Vagina (tissue), 2 donors: ENCODE results near the gene APCDD1L. TPM values are rescaled to one million over a fixed set of nuclear protein-coding genes. Genes with fewer than 3 reads are reported as not detected.

Experiments
- DNase-seq, 2 donors: peaks; one replicate each; pipeline ENCODE4 v3.0.0-alpha.2; 2017; ENCODE audit errors: extremely low spot score in 2 of 2
- H3K27ac ChIP-seq: fragments of 200-600 bp; sonication (generic); one replicate; pipeline ENCODE4 v1.5.1; 2019
- H3K27me3 ChIP-seq: fragments of 200-600 bp; sonication (generic); one replicate; pipeline ENCODE4 v1.5.1; 2019
- H3K36me3 ChIP-seq, 2 donors: fragments of 200-600 bp; sonication (generic); one replicate each; pipeline ENCODE4 v1.5.1; 2017 to 2019
- H3K4me1 ChIP-seq: fragments of 200-600 bp; sonication (generic); one replicate; pipeline ENCODE4 v1.5.1; 2019
- H3K4me3 ChIP-seq, 2 donors: fragments of 200-600 bp; sonication (generic); 1 replicate in 1 of 2; 2 replicates in 1 of 2; pipeline ENCODE4 v1.5.1; 2016 to 2019
- H3K9me3 ChIP-seq: fragments of 200-600 bp; sonication (generic); one replicate; pipeline ENCODE4 v1.5.1; 2019
- CTCF ChIP-seq, 3 experiments: fragments of 450-650 bp in 2 of 3; fragments of 200-600 bp in 1 of 3; sonication (generic) in 1 of 3; IDR thresholded peaks; one replicate each; pipeline ENCODE4 v1.5.1; 2017 to 2019; ENCODE audit warnings: antibody characterized with exemption in 3 of 3, mild to moderate bottlenecking in 2 of 3, moderate library complexity in 2 of 3
- POLR2A ChIP-seq, 2 donors: fragments of 450-650 bp; IDR thresholded peaks; one replicate each; pipeline ENCODE4 v1.6.1; 2017; ENCODE audit warnings: antibody characterized with exemption in 2 of 2, mild to moderate bottlenecking in 2 of 2, moderate library complexity in 2 of 2
- POLR2AphosphoS5 ChIP-seq, 2 donors: sonication (generic); formaldehyde crosslinking; IDR thresholded peaks; one replicate each; pipeline ENCODE4 v1.9.0; 2017; ENCODE audit warnings: antibody characterized with exemption in 2 of 2, mild to moderate bottlenecking in 2 of 2, low read depth in 1 of 2; ENCODE audit not compliant: insufficient read depth in 1 of 2
- intact Hi-C: fragments of 100-400 bp; cut with DNase I; formaldehyde crosslinking; loops from one replicate; pipeline ENCODE4 v1.15.1; 2023
- total RNA-seq: library from RNA; depleted of rRNA; stranded (reverse); fragments of >200 nt; gene quantifications from one replicate; pipeline ENCODE4 v1.2.3, GENCODE V29; 2016

APCDD1L gene
- total RNA-seq, 1 donor from 2014 or later: 0.98 TPM

GRCh38 chr20:58464838-58465237 lies 50.4 kb downstream of the APCDD1L start:
- no peak overlapping the region for H3K4me3 ChIP-seq
- H3K36me3 ChIP-seq: no peaks in the 10 kb centered on the region
- H3K9me3 ChIP-seq: no peaks in the 10 kb centered on the region
- intact Hi-C loops: no loop called here
- DNase-seq: no peak
- H3K4me1 ChIP-seq: no peaks in the 10 kb centered on the region
- no peak overlapping the region for H3K27ac ChIP-seq
- TF ChIP-seq POLR2AphosphoS5 (IDR thresholded peaks at IDR 0.05; ENCODE audit: insufficient read depth in 1 of 2, low read depth in 1 of 2): no peak
- H3K27me3 ChIP-seq: no peaks in the 10 kb centered on the region

GRCh38 chr20:58463256-58463655 lies 51.9 kb downstream of the APCDD1L start:
- no peak overlapping the region for H3K4me3 ChIP-seq
- H3K9me3 ChIP-seq: no peaks in the 10 kb centered on the region
- no peak overlapping the region for H3K27ac ChIP-seq
- no peaks in the 10 kb centered on the region for H3K27me3 ChIP-seq
- no peaks in the 10 kb centered on the region for H3K36me3 ChIP-seq
- H3K4me1 ChIP-seq: no peaks in the 10 kb centered on the region
- no peak for DNase-seq
- TF ChIP-seq CTCF (IDR thresholded peaks at IDR 0.05): no peak
- TF ChIP-seq POLR2AphosphoS5 (IDR thresholded peaks at IDR 0.05; ENCODE audit: insufficient read depth in 1 of 2, low read depth in 1 of 2): no peak
- no peak for TF ChIP-seq POLR2A (IDR thresholded peaks at IDR 0.05)
- intact Hi-C loops: no loop called here

- Histone ChIP-seq H3K27ac (no peak overlapping the region), H3K4me1 (no peaks in the 10 kb centered on the region), H3K4me3 (no peak overlapping the region), H3K27me3 (no peaks in the 10 kb centered on the region), H3K9me3 (no peaks in the 10 kb centered on the region), H3K36me3 (no peaks in the 10 kb centered on the region)
- no peak for TF ChIP-seq CTCF (IDR thresholded peaks at IDR 0.05)
- no peak for TF ChIP-seq POLR2A (IDR thresholded peaks at IDR 0.05)
- TF ChIP-seq POLR2AphosphoS5 (IDR thresholded peaks at IDR 0.05; ENCODE audit: insufficient read depth in 1 of 2, low read depth in 1 of 2): no peak
- DNase-seq: no peak
- intact Hi-C loops: no loop called here
Measured at GRCh38 chr20:58461899-58462298, 53.3 kb downstream of the APCDD1L start.

- intact Hi-C loops: no loop called here
- no peak for DNase-seq
- no peaks in the 10 kb centered on the region for H3K36me3 ChIP-seq
Measured at GRCh38 chr20:58461104-58461503, 54.1 kb downstream of the APCDD1L start.

GRCh38 chr20:58459058-58459750 lies 56.0 kb downstream of the APCDD1L start:
- H3K9me3 ChIP-seq: no peaks in the 10 kb centered on the region
- no peaks in the 10 kb centered on the region for H3K36me3 ChIP-seq
- no peak for DNase-seq
- intact Hi-C loops: no loop called here
- H3K4me3 ChIP-seq: no peak overlapping the region
- H3K27ac ChIP-seq: no peak overlapping the region
- TF ChIP-seq POLR2A (IDR thresholded peaks at IDR 0.05) (no peak), POLR2AphosphoS5 (IDR thresholded peaks at IDR 0.05; ENCODE audit: insufficient read depth in 1 of 2, low read depth in 1 of 2) (no peak), CTCF (IDR thresholded peaks at IDR 0.05) (no peak)
- no peaks in the 10 kb centered on the region for H3K4me1 ChIP-seq
- no peaks in the 10 kb centered on the region for H3K27me3 ChIP-seq

More at GRCh38 chr20:58461104-58461503, 54.1 kb downstream of the APCDD1L start:
- no peaks in the 10 kb centered on the region for H3K9me3 ChIP-seq
- no peaks in the 10 kb centered on the region for H3K4me1 ChIP-seq
- H3K4me3 ChIP-seq: no peak overlapping the region
- no peaks in the 10 kb centered on the region for H3K27me3 ChIP-seq
- H3K27ac ChIP-seq: no peak overlapping the region
- TF ChIP-seq CTCF (IDR thresholded peaks at IDR 0.05) (no peak), POLR2AphosphoS5 (IDR thresholded peaks at IDR 0.05; ENCODE audit: insufficient read depth in 1 of 2, low read depth in 1 of 2) (no peak)
